Measurements from ENCODE around the gene SLC17A9. TPM values are rescaled to one million over a fixed set of nuclear protein-coding genes. Genes with fewer than 3 reads are reported as not detected.

Gene SLC17A9
- total RNA-seq, 4 donors from 2014 or later = 0.10 to 2.1 (median 0.66) TPM

DNA sequence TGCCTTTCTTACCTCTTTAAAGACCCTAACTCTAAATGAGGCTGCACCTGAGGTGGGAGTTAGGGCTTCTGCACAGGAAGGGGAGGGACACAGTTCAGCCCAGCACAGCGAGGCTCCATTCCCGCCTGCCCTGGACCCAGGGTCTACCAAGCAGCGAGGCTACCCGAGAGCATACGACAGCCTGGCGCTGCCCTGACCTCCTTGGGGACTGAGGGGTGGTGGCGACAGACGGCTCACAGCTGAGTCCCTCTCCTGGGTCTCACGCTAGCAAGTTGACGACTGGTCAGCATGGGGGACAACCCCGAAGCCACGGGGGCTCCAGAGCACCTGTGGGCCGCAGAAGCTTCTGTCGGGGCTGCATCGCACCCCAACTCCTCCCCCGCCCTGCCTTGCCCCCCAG, 24.4 kb downstream of the SLC17A9 start:
- 100% methylated on average over 1 of the region's 16 CpGs for WGBS
- Histone ChIP-seq H3K4me3 (no peak overlapping the region), H3K36me3 (no peaks in the 10 kb centered on the region), H3K27me3 (peaks cover 95% of the 10 kb centered on the region), H3K27ac (no peak overlapping the region), H3K9me3 (no peaks in the 10 kb centered on the region), H3K4me1 (peaks cover 19% of the 10 kb centered on the region)
- DNase-seq (ENCODE audit: low spot score in 2 of 2) = no peak
- no peak for TF ChIP-seq POLR2AphosphoS5 (IDR thresholded peaks at IDR 0.05)
- no peak for TF ChIP-seq POLR2A (IDR thresholded peaks at IDR 0.05)
- no peak for TF ChIP-seq EP300 (IDR thresholded peaks at IDR 0.05)
- TF ChIP-seq, protein P1, sequence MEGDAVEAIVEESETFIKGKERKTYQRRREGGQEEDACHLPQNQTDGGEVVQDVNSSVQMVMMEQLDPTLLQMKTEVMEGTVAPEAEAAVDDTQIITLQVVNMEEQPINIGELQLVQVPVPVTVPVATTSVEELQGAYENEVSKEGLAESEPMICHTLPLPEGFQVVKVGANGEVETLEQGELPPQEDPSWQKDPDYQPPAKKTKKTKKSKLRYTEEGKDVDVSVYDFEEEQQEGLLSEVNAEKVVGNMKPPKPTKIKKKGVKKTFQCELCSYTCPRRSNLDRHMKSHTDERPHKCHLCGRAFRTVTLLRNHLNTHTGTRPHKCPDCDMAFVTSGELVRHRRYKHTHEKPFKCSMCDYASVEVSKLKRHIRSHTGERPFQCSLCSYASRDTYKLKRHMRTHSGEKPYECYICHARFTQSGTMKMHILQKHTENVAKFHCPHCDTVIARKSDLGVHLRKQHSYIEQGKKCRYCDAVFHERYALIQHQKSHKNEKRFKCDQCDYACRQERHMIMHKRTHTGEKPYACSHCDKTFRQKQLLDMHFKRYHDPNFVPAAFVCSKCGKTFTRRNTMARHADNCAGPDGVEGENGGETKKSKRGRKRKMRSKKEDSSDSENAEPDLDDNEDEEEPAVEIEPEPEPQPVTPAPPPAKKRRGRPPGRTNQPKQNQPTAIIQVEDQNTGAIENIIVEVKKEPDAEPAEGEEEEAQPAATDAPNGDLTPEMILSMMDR (IDR thresholded peaks at IDR 0.05) = no peak

DNA sequence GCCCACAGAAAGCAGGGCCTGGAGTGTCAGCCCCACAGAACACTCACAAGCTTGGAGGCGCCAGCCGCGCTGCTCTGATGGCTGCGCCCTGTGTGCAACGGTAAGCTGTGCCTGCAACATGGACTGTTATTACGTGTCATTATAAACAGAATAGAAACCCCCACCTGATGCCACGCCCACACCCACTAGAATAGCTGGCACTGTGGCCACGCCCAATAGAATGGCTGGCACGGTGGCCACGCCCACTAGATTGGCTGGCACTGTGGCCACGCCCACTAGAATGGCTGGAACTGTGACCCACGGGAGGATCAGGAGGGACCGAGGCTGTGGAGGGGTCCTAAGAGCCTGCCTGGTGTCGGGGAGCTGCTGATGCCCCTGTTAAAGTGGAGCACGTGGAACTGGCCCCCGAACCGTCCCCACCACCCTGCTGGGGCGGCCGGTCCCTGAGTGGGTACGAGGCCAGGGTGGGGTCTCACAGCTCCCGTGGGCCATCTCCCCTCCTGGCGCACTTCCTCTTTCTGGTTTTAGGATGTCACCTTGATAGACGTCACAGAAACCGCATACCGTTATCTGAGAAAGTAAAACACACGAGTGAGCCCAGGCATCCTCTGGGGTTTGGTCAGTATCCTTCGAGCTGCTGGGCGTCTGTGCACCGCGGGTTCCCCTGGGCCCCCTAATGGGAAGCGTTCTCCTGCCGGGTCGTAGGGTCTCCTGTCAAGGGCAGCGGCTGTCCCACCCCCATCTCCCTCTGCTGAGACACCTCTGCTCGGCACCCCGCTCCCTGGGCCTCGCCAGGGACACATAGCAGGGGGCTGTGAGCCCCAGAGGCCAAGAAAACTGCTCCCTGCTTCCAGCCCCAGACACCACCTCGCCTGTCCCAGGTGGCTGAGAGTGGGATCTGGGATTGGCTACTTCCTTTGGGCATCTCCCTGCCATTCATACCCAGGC, 25.4 kb downstream of the SLC17A9 start:
- Histone ChIP-seq H3K27me3 (peaks cover 100% of the 10 kb centered on the region), H3K4me3 (no peak overlapping the region)
- WGBS = 54% methylated on average over 31 of the region's 38 CpGs

DNA sequence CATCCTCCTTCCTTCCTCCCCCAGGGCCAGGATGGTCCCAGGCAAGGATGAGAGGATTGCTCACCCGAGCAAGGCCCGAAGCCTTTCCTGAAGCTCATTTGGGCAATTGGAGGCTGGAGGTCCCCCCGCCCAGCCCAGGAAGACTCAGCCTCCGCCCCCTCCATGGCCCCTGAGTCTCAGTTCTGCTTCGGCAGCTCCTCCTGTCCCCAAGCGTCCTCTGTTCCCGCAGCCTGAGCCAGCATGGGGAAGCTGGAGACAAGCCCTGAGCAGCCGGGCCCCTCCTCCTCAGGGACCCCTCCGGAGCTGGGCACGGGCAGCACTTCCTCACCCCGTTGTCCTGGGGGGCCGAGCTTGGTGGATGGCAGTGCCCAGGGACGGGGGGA, 26.0 kb downstream of the SLC17A9 start:
- no peak overlapping the region for H3K27ac ChIP-seq
- H3K4me3 ChIP-seq = no peak overlapping the region
- peaks cover 9% of the 10 kb centered on the region for H3K4me1 ChIP-seq
- 70% methylated on average over 2 of the region's 13 CpGs for WGBS
- no peaks in the 10 kb centered on the region for H3K36me3 ChIP-seq
- peaks cover 100% of the 10 kb centered on the region for H3K27me3 ChIP-seq
- TF ChIP-seq EP300 (IDR thresholded peaks at IDR 0.05) (no peak), POLR2AphosphoS5 (IDR thresholded peaks at IDR 0.05) (no peak), POLR2A (IDR thresholded peaks at IDR 0.05) (no peak)
- TF ChIP-seq, protein P1 (IDR thresholded peaks at IDR 0.05) = no peak
- no peak for DNase-seq (ENCODE audit: low spot score in 2 of 2)
- H3K9me3 ChIP-seq = no peaks in the 10 kb centered on the region

More for the DNA sequence above, 25.4 kb downstream of the SLC17A9 start:
- peaks cover 14% of the 10 kb centered on the region for H3K4me1 ChIP-seq
- TF ChIP-seq, protein P1 (IDR thresholded peaks at IDR 0.05) = no peak
- TF ChIP-seq POLR2A (IDR thresholded peaks at IDR 0.05) = no peak
- TF ChIP-seq POLR2AphosphoS5 (IDR thresholded peaks at IDR 0.05) = no peak
- no peak for DNase-seq (ENCODE audit: low spot score in 2 of 2)
- H3K36me3 ChIP-seq = no peaks in the 10 kb centered on the region
- no peak overlapping the region for H3K27ac ChIP-seq
- H3K9me3 ChIP-seq = no peaks in the 10 kb centered on the region

DNA sequence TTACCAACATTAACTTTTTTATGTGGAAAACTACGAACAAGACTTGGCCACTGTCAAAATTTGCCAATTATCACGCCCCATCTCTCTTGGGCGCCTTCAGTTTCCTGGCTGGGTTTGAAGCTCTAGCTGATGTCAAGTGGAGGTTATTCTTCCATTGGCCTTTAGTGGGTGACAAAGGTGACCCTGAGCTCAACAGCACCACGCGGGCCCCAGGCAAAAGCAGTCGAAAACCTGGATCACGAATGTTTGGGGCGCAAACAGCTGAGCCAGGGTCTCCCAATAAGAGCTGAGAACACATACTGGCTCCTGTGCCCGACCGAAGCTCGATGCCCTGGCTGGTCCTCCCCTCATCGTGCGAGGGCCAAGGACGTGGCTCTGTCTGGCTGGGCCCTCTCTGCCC, 26.8 kb downstream of the SLC17A9 start:
- H3K36me3 ChIP-seq = no peaks in the 10 kb centered on the region
- peaks cover 9% of the 10 kb centered on the region for H3K4me1 ChIP-seq
- H3K27ac ChIP-seq = no peak overlapping the region
- TF ChIP-seq, protein P1 (IDR thresholded peaks at IDR 0.05) = no peak
- no peak for TF ChIP-seq POLR2A (IDR thresholded peaks at IDR 0.05)
- TF ChIP-seq POLR2AphosphoS5 (IDR thresholded peaks at IDR 0.05) = no peak
- TF ChIP-seq EP300 (IDR thresholded peaks at IDR 0.05) = no peak
- DNase-seq (ENCODE audit: low spot score in 2 of 2) = no peak
- no peaks in the 10 kb centered on the region for H3K9me3 ChIP-seq
- peaks cover 100% of the 10 kb centered on the region for H3K27me3 ChIP-seq
- WGBS = 58% methylated on average over 3 of the region's 14 CpGs
- no peak overlapping the region for H3K4me3 ChIP-seq

DNA sequence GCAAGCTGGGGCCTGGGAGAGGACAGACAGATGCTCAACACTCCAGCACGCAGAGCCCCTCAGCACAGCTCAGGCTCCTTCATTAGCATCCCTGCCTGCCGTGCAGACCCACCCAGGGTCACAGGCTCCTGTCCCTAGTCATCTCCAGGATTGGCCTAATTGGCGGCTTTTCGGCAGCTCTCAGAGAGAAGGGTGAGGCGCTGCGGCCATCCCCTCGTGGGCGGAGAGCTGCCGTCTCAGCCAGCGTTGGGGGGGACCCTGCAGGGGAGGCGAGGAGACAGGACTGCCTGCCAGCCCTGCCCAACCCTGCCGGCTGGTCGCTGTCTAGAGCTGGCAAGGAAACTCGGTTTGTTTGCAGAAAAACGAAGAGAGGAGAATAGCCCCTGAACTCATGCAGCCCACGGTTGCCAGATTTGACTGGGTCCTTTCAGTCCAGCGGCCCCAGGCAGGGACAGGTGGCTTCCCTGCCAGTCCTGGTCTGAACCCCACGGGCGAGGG, 27.4 kb downstream of the SLC17A9 start:
- no peaks in the 10 kb centered on the region for H3K36me3 ChIP-seq
- H3K9me3 ChIP-seq = no peaks in the 10 kb centered on the region
- H3K4me1 ChIP-seq = peaks cover 9% of the 10 kb centered on the region
- WGBS = 17% methylated on average over 12 of the region's 19 CpGs
- H3K27me3 ChIP-seq = peaks cover 100% of the 10 kb centered on the region
- no peak overlapping the region for H3K4me3 ChIP-seq
- TF ChIP-seq POLR2A (IDR thresholded peaks at IDR 0.05) (no peak), POLR2AphosphoS5 (IDR thresholded peaks at IDR 0.05) (no peak), EP300 (IDR thresholded peaks at IDR 0.05) (no peak)
- TF ChIP-seq, protein P1 (IDR thresholded peaks at IDR 0.05) = no peak
- no peak for DNase-seq (ENCODE audit: low spot score in 2 of 2)
- H3K27ac ChIP-seq = no peak overlapping the region
